NCI-H1105 (cell line): ENCODE measurements around the gene LDLRAD3.
"Not testable (repeated sequence)": the region's sequence is repeated elsewhere in the genome, so short reads cannot be mapped to it uniquely, and the experiment has no call there.

ENCODE experiments used
- DNase-seq: peaks from one replicate; lab custom pipeline; 2025; lab: John Stamatoyannopoulos, UW

Gene LDLRAD3

GRCh38 chr11:35943713-35944502 is at the start of gene LDLRAD3:
Gene LDLRAD3 (plus strand): TSS chr11:35944062. CDS start chr11:35944099, 37 bp downstream.
- DNase-seq = peak; percentile 56

- no peak for DNase-seq
Observed at GRCh38 chr11:35897019-35897418, 46.8 kb upstream of the LDLRAD3 start.

- no peak for DNase-seq
Observed at GRCh38 chr11:35902961-35903360, 40.9 kb upstream of the LDLRAD3 start.

GRCh38 chr11:35905646-35906276 is 38.1 kb upstream of the LDLRAD3 start:
- DNase-seq = no peak

GRCh38 chr11:35906277-35906661 is 37.6 kb upstream of the LDLRAD3 start:
- no peak for DNase-seq

GRCh38 chr11:35906681-35907080 is 37.2 kb upstream of the LDLRAD3 start:
- DNase-seq = no peak

- DNase-seq = no peak
Observed at GRCh38 chr11:35907648-35908431, 36.0 kb upstream of the LDLRAD3 start.

- not testable (repeated sequence) for DNase-seq
Observed at GRCh38 chr11:35908432-35908771, 35.5 kb upstream of the LDLRAD3 start.

GRCh38 chr11:35909511-35910265 is 34.2 kb upstream of the LDLRAD3 start:
- no peak for DNase-seq

GRCh38 chr11:35911013-35911412 is 32.8 kb upstream of the LDLRAD3 start:
- no peak for DNase-seq

- no peak for DNase-seq
Observed at GRCh38 chr11:35911616-35912165, 32.2 kb upstream of the LDLRAD3 start.

GRCh38 chr11:35912436-35912835 is 31.4 kb upstream of the LDLRAD3 start:
- not testable (repeated sequence) for DNase-seq

- DNase-seq = no peak
Observed at GRCh38 chr11:35912883-35913624, 30.8 kb upstream of the LDLRAD3 start.

GRCh38 chr11:35914816-35915215 is 29.0 kb upstream of the LDLRAD3 start:
- no peak for DNase-seq

GRCh38 chr11:35916270-35916669 is 27.6 kb upstream of the LDLRAD3 start:
- no peak for DNase-seq

GRCh38 chr11:35917676-35918075 is 26.2 kb upstream of the LDLRAD3 start:
- no peak for DNase-seq

GRCh38 chr11:35918716-35919115 is 25.1 kb upstream of the LDLRAD3 start:
- no peak for DNase-seq

GRCh38 chr11:35919244-35919643 is 24.6 kb upstream of the LDLRAD3 start:
- DNase-seq = peak; percentile 35

- no peak for DNase-seq
Observed at GRCh38 chr11:35923452-35923851, 20.4 kb upstream of the LDLRAD3 start.

- DNase-seq = no peak
Observed at GRCh38 chr11:35924811-35925210, 19.1 kb upstream of the LDLRAD3 start.

GRCh38 chr11:35927104-35927503 is 16.8 kb upstream of the LDLRAD3 start:
- DNase-seq = no peak
